ENCODE measurements around the gene PTCH2.

DNA sequence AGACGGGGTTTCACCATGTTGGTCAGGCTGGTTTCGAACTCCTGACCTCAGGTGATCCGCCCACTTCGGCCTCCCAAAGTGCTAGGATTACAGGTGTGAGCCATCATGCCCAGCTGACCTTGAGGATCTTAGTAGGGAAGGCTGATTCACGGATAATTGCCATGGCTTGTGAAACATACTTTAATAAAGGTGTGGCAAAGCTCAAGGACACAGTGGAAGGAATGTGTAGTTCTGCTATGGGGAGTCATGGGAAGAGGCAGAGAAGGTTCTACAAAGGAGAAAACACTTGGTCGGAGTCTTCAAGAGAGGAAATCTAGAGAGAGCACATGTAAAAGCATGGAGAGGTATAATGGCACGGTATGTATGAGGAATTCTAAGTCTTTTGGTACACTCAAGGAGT, 12.7 kb upstream of the PTCH2 start:
- TF ChIP-seq, protein P1, sequence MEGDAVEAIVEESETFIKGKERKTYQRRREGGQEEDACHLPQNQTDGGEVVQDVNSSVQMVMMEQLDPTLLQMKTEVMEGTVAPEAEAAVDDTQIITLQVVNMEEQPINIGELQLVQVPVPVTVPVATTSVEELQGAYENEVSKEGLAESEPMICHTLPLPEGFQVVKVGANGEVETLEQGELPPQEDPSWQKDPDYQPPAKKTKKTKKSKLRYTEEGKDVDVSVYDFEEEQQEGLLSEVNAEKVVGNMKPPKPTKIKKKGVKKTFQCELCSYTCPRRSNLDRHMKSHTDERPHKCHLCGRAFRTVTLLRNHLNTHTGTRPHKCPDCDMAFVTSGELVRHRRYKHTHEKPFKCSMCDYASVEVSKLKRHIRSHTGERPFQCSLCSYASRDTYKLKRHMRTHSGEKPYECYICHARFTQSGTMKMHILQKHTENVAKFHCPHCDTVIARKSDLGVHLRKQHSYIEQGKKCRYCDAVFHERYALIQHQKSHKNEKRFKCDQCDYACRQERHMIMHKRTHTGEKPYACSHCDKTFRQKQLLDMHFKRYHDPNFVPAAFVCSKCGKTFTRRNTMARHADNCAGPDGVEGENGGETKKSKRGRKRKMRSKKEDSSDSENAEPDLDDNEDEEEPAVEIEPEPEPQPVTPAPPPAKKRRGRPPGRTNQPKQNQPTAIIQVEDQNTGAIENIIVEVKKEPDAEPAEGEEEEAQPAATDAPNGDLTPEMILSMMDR (IDR thresholded peaks at IDR 0.05; ENCODE audit: low read depth, low read length, poor library complexity, severe bottlenecking) = no peak
- no peak for TF ChIP-seq EZH2phosphoT487 (IDR thresholded peaks at IDR 0.05; ENCODE audit: borderline replicate concordance, low read length)

All from DOHH2 (cell line).